AG04450 (cell line): ENCODE results near the gene SCEL. TPM values are rescaled to one million over a fixed set of nuclear protein-coding genes. Genes with fewer than 3 reads are reported as not detected.

Experiments
- CTCF ChIA-PET: fragments of 300-600, 350-600 bp; formaldehyde crosslinking; extraction: SDS; loops from one replicate; lab custom pipeline; 2022; ENCODE audit warnings: antibody characterized with exemption, inconsistent platforms; lab: Charles Lee
- POLR2A ChIA-PET: fragments of 350-600 bp; formaldehyde crosslinking; extraction: SDS; loops from one replicate; lab custom pipeline; 2021; ENCODE audit warnings: antibody characterized with exemption, inconsistent platforms; lab: Yijun Ruan, JAX
- DNase-seq: peaks from one replicate; pipeline ENCODE4 v3.0.0-alpha.2; 2011; ENCODE audit warnings: low read depth, low spot score
- H3K27ac ChIP-seq: one replicate; pipeline ENCODE4 v1.5.1; 2012; ENCODE audit warnings: low read depth, low read length, control low read depth
- H3K27me3 ChIP-seq: one replicate; pipeline ENCODE4 v1.6.0; 2012; ENCODE audit warnings: low read length; ENCODE audit not compliant: control insufficient read depth, insufficient read depth
- H3K4me3 ChIP-seq: 2 replicates; pipeline ENCODE4 v1.5.1; 2011; ENCODE audit warnings: mild to moderate bottlenecking, low read depth, low read length, control low read depth
- H3K9me3 ChIP-seq: 2 replicates; pipeline ENCODE4 v1.5.1; 2012; ENCODE audit warnings: low read length; ENCODE audit not compliant: control insufficient read depth, insufficient read depth
- CTCF ChIP-seq: IDR thresholded peaks from 2 replicates; pipeline ENCODE4 v1.5.1; 2011; ENCODE audit warnings: low read depth, low read length, control low read depth, inconsistent platforms
- polyA plus RNA-seq: library from polyadenylated mRNA; depleted of rRNA; stranded (reverse); fragments of >200 nt; gene quantifications from 2 replicates; pipeline ENCODE4 v1.2.3, GENCODE V29; 2011; rRNA removed
- small RNA-seq: library from RNA; depleted of rRNA; stranded (forward); fragments of <200 nt; gene quantifications from one replicate; pipeline ENCODE3, GENCODE V24; 2012; ENCODE audit warnings: low read depth; ENCODE audit not compliant: insufficient read length

The SCEL gene
- polyA plus RNA-seq, 1 experiment = not detected

GRCh38 chr13:77678691-77679235 lies 143.3 kb downstream of the SCEL start:
- Histone ChIP-seq H3K9me3 (no peaks in the 10 kb centered on the region), H3K4me3 (no peak overlapping the region), H3K27me3 (no peaks in the 10 kb centered on the region), H3K27ac (no peak overlapping the region)
- DNase-seq = no peak
- CTCF ChIA-PET = no interaction called here
- no peak for TF ChIP-seq CTCF
- POLR2A ChIA-PET = no interaction called here

- POLR2A ChIA-PET = no interaction called here
- no peak for TF ChIP-seq CTCF
- CTCF ChIA-PET = no interaction called here
- DNase-seq = no peak
- Histone ChIP-seq H3K27ac (no peak overlapping the region), H3K4me3 (no peak overlapping the region), H3K27me3 (no peaks in the 10 kb centered on the region), H3K9me3 (no peaks in the 10 kb centered on the region)
These were observed 152.3 kb downstream of the SCEL start for GRCh38 chr13:77687799-77688198.

- Histone ChIP-seq H3K4me3 (no peak overlapping the region), H3K27me3 (peaks cover 3% of the 10 kb centered on the region), H3K27ac (no peak overlapping the region), H3K9me3 (no peaks in the 10 kb centered on the region)
- CTCF ChIA-PET = no interaction called here
- no peak for DNase-seq
- POLR2A ChIA-PET = no interaction called here
- no peak for TF ChIP-seq CTCF
These were observed 156.4 kb downstream of the SCEL start for GRCh38 chr13:77691871-77692270.

- ChIA-PET CTCF (no interaction called here), POLR2A (no interaction called here)
- TF ChIP-seq CTCF = no peak
- no peak for DNase-seq
- H3K9me3 ChIP-seq = no peaks in the 10 kb centered on the region
- H3K27me3 ChIP-seq = peaks cover 7% of the 10 kb centered on the region
- no peak overlapping the region for H3K4me3 ChIP-seq
- H3K27ac ChIP-seq = no peak overlapping the region
These were observed 157.4 kb downstream of the SCEL start for GRCh38 chr13:77692746-77693448.

- H3K27ac ChIP-seq = no peak overlapping the region
- ChIA-PET POLR2A (no interaction called here), CTCF (no interaction called here)
- peaks cover 7% of the 10 kb centered on the region for H3K27me3 ChIP-seq
- TF ChIP-seq CTCF = no peak
- no peak for DNase-seq
- no peak overlapping the region for H3K4me3 ChIP-seq
- no peaks in the 10 kb centered on the region for H3K9me3 ChIP-seq
These were observed 158.0 kb downstream of the SCEL start for GRCh38 chr13:77693449-77693940.

Small RNA genes lying within 50 kb of the gene (small RNA-seq; reads per million reads assigned to genes)
- gene RNY3P7 = not detected
- not detected for gene SPTLC1P5

Other genes with a start within 250 kb of the SCEL start
- gene MYCBP2, start 208.6 kb upstream of the SCEL start, polyA plus RNA-seq = 49.4 and 51.2 TPM in 2 replicates
- gene SLAIN1, start 162.0 kb downstream of the SCEL start, polyA plus RNA-seq = 0.17 and 0.24 TPM in 2 replicates